ENCODE results near the gene PEX11B. TPM values are rescaled to one million over a fixed set of nuclear protein-coding genes. Genes with fewer than 3 reads are reported as not detected.
A peak's percentile ranks its signal among the peaks of the same experiment; 100 is the strongest.

The PEX11B gene
- total RNA-seq, 4 donors from 2014 or later: 8.8 to 38.9 (median 27.0) TPM

- no peak overlapping the region for H3K27ac ChIP-seq
- DNase-seq: no peak
- intact Hi-C loops (cut with DNase I; ENCODE audit: low total_unique reads): no loop called here
- no peak for TF ChIP-seq POLR2AphosphoS5 (IDR thresholded peaks at IDR 0.05)
- no peak for TF ChIP-seq CTCF (IDR thresholded peaks at IDR 0.05)
- TF ChIP-seq POLR2A (IDR thresholded peaks at IDR 0.05): no peak
- no peak for TF ChIP-seq EP300 (IDR thresholded peaks at IDR 0.05; ENCODE audit: low read depth)
- H3K27me3 ChIP-seq: peaks cover 7% of the 10 kb centered on the region
- no peaks in the 10 kb centered on the region for H3K36me3 ChIP-seq
- 73 to 89% methylated on average over 2 of the region's 2 CpGs for WGBS, 2 donors (ENCODE audit: low coverage in 1 of 2)
- H3K4me3 ChIP-seq: no peak overlapping the region
- in situ Hi-C loops (cut with MboI; ENCODE audit: low pct_ligation_motif_present in 1 of 4, low pct_unique_long_range_greater_than_20kb in 1 of 4, low sequenced_read_pairs in 3 of 4): loop anchor here in 1 of 4 donors (25.0 kb wide), 1 partner anchor 134 kb away; the partner anchor contains the start of gene HJV
- no peaks in the 10 kb centered on the region for H3K9me3 ChIP-seq
- no peaks in the 10 kb centered on the region for H3K4me1 ChIP-seq
These were observed 39.8 kb downstream of the PEX11B start for GRCh38 chr1:145878724-145879123.

DNA sequence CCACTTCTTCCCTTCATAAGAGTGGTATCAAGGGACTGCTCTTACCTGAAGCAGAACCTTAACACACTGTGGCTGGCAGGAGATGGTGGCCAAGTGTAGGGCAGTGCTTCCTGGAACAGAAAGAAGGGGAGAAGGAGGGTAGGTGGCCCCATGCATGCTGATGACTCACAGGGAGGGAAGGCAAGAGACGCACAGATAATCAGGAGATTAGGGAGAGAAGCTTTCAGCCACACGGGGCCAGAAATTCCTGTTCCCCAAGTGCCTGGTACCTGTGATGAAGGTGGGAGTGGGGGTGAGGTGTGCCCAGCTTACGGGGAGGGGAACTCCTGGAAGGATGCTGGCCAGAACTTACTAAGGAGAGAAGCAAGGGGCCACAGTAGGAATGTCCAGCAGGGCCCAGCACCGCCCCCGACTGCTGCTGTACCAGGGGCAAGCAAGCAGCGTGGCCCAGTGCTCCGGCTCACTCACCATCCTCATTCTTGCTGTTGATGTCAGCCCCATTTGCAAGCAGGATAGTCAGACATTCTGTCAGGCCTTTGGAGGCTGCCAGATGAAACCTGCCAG lies 40.5 kb downstream of the PEX11B start:
- WGBS, 2 donors (ENCODE audit: low coverage in 1 of 2): 60 to 79% methylated on average over 1 to 7 of the region's 7 CpGs
- intact Hi-C loops (cut with DNase I; ENCODE audit: low total_unique reads) (no loop called here), in situ Hi-C loops (cut with MboI; ENCODE audit: low pct_ligation_motif_present in 1 of 4, low pct_unique_long_range_greater_than_20kb in 1 of 4, low sequenced_read_pairs in 3 of 4) (loop anchor here in 1 of 4 donors (25.0 kb wide), 1 partner anchor 134 kb away; the partner anchor contains the start of gene HJV)
- H3K27ac ChIP-seq: no peak overlapping the region
- peaks cover 0 to 1% (median 0%) of the 10 kb centered on the region in 4 donors for H3K4me1 ChIP-seq
- H3K9me3 ChIP-seq: no peaks in the 10 kb centered on the region
- H3K36me3 ChIP-seq: no peaks in the 10 kb centered on the region
- no peak for TF ChIP-seq POLR2A (IDR thresholded peaks at IDR 0.05)
- no peak for TF ChIP-seq POLR2AphosphoS5 (IDR thresholded peaks at IDR 0.05)
- no peak for TF ChIP-seq EP300 (IDR thresholded peaks at IDR 0.05; ENCODE audit: low read depth)
- no peak for TF ChIP-seq CTCF (IDR thresholded peaks at IDR 0.05)
- H3K4me3 ChIP-seq: no peak overlapping the region
- H3K27me3 ChIP-seq: peaks cover 6% of the 10 kb centered on the region
- no peak for DNase-seq

- no peak for DNase-seq
- no peaks in the 10 kb centered on the region for H3K36me3 ChIP-seq
- H3K9me3 ChIP-seq: no peaks in the 10 kb centered on the region
- TF ChIP-seq POLR2AphosphoS5 (IDR thresholded peaks at IDR 0.05) (no peak), CTCF (IDR thresholded peaks at IDR 0.05) (no peak), EP300 (IDR thresholded peaks at IDR 0.05; ENCODE audit: low read depth) (no peak), POLR2A (IDR thresholded peaks at IDR 0.05) (no peak)
- in situ Hi-C loops (cut with MboI; ENCODE audit: low pct_ligation_motif_present in 1 of 4, low pct_unique_long_range_greater_than_20kb in 1 of 4, low sequenced_read_pairs in 3 of 4): loop anchor here in 1 of 4 donors (25.0 kb wide), 1 partner anchor 138 kb away; the partner anchor contains the start of gene HJV
- intact Hi-C loops (cut with DNase I; ENCODE audit: low total_unique reads): no loop called here
- peaks cover 0 to 16% (median 6%) of the 10 kb centered on the region in 4 donors for H3K4me1 ChIP-seq
- no peak overlapping the region for H3K4me3 ChIP-seq
- 96% methylated on average over 12 of the region's 12 CpGs; no CpG with 5 or more reads in 1 of the 2 donors for WGBS, 2 donors (ENCODE audit: low coverage in 1 of 2)
- no peak overlapping the region for H3K27ac ChIP-seq
- peaks cover 26% of the 10 kb centered on the region for H3K27me3 ChIP-seq
These were observed 43.9 kb downstream of the PEX11B start for GRCh38 chr1:145874646-145875045.

GRCh38 chr1:145871994-145872924 lies 46.3 kb downstream of the PEX11B start:
- intact Hi-C loops (cut with DNase I; ENCODE audit: low total_unique reads): no loop called here
- H3K27ac ChIP-seq: peak overlapping the region; percentile 76 to 88 (median 79)
- in situ Hi-C loops (cut with MboI; ENCODE audit: low pct_ligation_motif_present in 1 of 4, low pct_unique_long_range_greater_than_20kb in 1 of 4, low sequenced_read_pairs in 3 of 4): no loop called here
- peaks cover 0 to 16% (median 6%) of the 10 kb centered on the region in 4 donors for H3K4me1 ChIP-seq
- no peaks in the 10 kb centered on the region for H3K9me3 ChIP-seq
- peak overlapping the region; percentile 27 to 50 (median 32) for H3K4me3 ChIP-seq
- H3K27me3 ChIP-seq: peaks cover 26% of the 10 kb centered on the region
- TF ChIP-seq POLR2A (IDR thresholded peaks at IDR 0.05): no peak
- TF ChIP-seq POLR2AphosphoS5 (IDR thresholded peaks at IDR 0.05): no peak
- TF ChIP-seq EP300 (IDR thresholded peaks at IDR 0.05; ENCODE audit: low read depth): no peak
- TF ChIP-seq CTCF (IDR thresholded peaks at IDR 0.05): no peak
- peak; percentile 46 for DNase-seq
- no peaks in the 10 kb centered on the region for H3K36me3 ChIP-seq
- 13 to 28% methylated on average over 6 to 46 of the region's 47 CpGs for WGBS, 2 donors (ENCODE audit: low coverage in 1 of 2)

All from transverse colon (tissue), 4 donors.